ENCODE data around the gene CNTN4.

Gene CNTN4

DNA sequence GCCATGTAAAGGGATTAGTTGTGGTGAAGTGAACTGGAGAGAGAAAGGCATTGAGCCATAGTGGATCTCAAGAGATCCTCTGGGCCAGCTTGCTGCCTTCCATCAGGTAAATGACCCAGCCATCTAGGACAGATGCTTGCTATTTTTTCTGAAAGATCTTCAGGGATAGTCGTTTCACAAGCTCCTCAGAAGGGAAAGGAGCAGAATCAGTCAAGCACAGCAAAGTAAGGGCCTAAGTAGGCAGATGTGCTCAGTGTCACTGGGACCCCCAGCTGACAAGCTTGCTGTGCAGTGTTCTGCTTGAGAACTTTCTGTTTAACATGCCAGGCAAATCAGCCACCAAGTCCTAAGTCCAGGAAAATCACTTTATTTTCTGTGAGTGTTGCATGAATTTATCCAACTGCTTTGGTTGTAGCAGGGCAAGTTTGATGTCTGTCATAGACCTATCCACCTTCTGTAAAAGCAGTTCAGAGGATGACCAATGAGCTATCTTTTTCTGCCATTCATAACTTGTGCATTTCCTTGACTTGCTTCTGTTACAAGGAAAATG, 691.7 kb downstream of the CNTN4 start:
- H3K27me3 ChIP-seq (ENCODE audit: insufficient read depth, poor library complexity, severe bottlenecking) = no peaks in the 10 kb centered on the region
- TF ChIP-seq SPI1 (IDR thresholded peaks at IDR 0.05; ENCODE audit: borderline replicate concordance, low read depth) = no peak
- no peak for TF ChIP-seq GABPA (IDR thresholded peaks at IDR 0.05; ENCODE audit: low read depth)
- TF ChIP-seq, protein P1, sequence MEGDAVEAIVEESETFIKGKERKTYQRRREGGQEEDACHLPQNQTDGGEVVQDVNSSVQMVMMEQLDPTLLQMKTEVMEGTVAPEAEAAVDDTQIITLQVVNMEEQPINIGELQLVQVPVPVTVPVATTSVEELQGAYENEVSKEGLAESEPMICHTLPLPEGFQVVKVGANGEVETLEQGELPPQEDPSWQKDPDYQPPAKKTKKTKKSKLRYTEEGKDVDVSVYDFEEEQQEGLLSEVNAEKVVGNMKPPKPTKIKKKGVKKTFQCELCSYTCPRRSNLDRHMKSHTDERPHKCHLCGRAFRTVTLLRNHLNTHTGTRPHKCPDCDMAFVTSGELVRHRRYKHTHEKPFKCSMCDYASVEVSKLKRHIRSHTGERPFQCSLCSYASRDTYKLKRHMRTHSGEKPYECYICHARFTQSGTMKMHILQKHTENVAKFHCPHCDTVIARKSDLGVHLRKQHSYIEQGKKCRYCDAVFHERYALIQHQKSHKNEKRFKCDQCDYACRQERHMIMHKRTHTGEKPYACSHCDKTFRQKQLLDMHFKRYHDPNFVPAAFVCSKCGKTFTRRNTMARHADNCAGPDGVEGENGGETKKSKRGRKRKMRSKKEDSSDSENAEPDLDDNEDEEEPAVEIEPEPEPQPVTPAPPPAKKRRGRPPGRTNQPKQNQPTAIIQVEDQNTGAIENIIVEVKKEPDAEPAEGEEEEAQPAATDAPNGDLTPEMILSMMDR (IDR thresholded peaks at IDR 0.05; ENCODE audit: insufficient read depth, low read length) = no peak
- TF ChIP-seq, protein P2, sequence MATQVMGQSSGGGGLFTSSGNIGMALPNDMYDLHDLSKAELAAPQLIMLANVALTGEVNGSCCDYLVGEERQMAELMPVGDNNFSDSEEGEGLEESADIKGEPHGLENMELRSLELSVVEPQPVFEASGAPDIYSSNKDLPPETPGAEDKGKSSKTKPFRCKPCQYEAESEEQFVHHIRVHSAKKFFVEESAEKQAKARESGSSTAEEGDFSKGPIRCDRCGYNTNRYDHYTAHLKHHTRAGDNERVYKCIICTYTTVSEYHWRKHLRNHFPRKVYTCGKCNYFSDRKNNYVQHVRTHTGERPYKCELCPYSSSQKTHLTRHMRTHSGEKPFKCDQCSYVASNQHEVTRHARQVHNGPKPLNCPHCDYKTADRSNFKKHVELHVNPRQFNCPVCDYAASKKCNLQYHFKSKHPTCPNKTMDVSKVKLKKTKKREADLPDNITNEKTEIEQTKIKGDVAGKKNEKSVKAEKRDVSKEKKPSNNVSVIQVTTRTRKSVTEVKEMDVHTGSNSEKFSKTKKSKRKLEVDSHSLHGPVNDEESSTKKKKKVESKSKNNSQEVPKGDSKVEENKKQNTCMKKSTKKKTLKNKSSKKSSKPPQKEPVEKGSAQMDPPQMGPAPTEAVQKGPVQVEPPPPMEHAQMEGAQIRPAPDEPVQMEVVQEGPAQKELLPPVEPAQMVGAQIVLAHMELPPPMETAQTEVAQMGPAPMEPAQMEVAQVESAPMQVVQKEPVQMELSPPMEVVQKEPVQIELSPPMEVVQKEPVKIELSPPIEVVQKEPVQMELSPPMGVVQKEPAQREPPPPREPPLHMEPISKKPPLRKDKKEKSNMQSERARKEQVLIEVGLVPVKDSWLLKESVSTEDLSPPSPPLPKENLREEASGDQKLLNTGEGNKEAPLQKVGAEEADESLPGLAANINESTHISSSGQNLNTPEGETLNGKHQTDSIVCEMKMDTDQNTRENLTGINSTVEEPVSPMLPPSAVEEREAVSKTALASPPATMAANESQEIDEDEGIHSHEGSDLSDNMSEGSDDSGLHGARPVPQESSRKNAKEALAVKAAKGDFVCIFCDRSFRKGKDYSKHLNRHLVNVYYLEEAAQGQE (IDR thresholded peaks at IDR 0.05; ENCODE audit: insufficient replicate concordance, low read depth) = no peak
- TF ChIP-seq POLR2AphosphoS5 (IDR thresholded peaks at IDR 0.05; ENCODE audit: low read depth) = no peak
- H3K4me3 ChIP-seq (replicated peaks; ENCODE audit: insufficient read depth, low read length) = no peak overlapping the region
- H3K27ac ChIP-seq (replicated peaks) = no peak overlapping the region
- DNase-seq (ENCODE audit: low read depth in 1 of 2, low spot score in 1 of 2) = no peak

DNA sequence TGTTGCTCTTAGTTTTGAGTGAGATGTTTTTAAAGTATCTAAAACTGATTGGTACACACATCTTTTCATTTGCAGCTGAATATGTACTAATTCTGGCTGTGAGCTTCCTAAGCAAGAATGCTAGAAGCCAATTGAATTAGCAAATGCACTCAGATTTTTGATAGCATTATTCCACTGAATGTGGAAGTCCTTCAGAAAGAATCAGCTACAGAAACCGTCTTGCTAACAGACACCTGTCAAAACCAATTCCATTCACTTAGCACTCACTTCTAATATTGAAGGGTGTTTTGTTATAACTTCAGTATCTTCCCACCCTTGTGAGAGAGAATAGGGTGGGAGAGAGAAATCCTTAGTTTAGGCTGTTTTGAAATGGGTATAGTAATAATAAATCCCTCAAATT, 693.8 kb downstream of the CNTN4 start:
- H3K27ac ChIP-seq (replicated peaks) = no peak overlapping the region
- no peak for DNase-seq (ENCODE audit: low read depth in 1 of 2, low spot score in 1 of 2)

DNA sequence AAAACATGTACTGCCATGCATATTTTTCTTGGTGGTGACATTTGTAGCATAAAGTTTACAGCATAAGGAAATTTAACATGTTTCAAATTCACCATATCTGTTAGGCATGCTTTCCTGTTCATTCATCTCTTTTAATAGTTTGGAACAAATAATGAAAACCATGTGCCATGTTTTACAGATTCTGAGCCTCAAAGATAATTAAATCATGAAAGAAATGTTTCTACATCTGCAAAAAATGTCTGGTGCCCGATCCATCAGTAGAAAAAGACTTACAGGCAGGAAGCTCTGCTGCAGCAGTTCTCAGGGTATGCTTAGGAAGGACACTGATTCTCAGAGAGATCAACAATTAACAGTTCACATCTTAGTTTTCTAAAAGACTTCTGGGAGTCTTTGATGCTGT, 695.3 kb downstream of the CNTN4 start:
- no peak overlapping the region for H3K4me3 ChIP-seq (replicated peaks; ENCODE audit: insufficient read depth, low read length)
- no peak overlapping the region for H3K27ac ChIP-seq (replicated peaks)
- no peak for DNase-seq (ENCODE audit: low read depth in 1 of 2, low spot score in 1 of 2)
- TF ChIP-seq, protein P1 (IDR thresholded peaks at IDR 0.05; ENCODE audit: insufficient read depth, low read length) = no peak
- TF ChIP-seq POLR2AphosphoS5 (IDR thresholded peaks at IDR 0.05; ENCODE audit: low read depth) (no peak), SPI1 (IDR thresholded peaks at IDR 0.05; ENCODE audit: borderline replicate concordance, low read depth) (no peak), GABPA (IDR thresholded peaks at IDR 0.05; ENCODE audit: low read depth) (no peak)
- TF ChIP-seq, protein P2 (IDR thresholded peaks at IDR 0.05; ENCODE audit: insufficient replicate concordance, low read depth) = no peak
- no peaks in the 10 kb centered on the region for H3K27me3 ChIP-seq (ENCODE audit: insufficient read depth, poor library complexity, severe bottlenecking)

More for the DNA sequence above, 693.8 kb downstream of the CNTN4 start:
- no peak for TF ChIP-seq GABPA (IDR thresholded peaks at IDR 0.05; ENCODE audit: low read depth)
- TF ChIP-seq, protein P2 (IDR thresholded peaks at IDR 0.05; ENCODE audit: insufficient replicate concordance, low read depth) = no peak
- TF ChIP-seq, protein P1 (IDR thresholded peaks at IDR 0.05; ENCODE audit: insufficient read depth, low read length) = no peak
- no peak for TF ChIP-seq POLR2AphosphoS5 (IDR thresholded peaks at IDR 0.05; ENCODE audit: low read depth)
- no peak for TF ChIP-seq SPI1 (IDR thresholded peaks at IDR 0.05; ENCODE audit: borderline replicate concordance, low read depth)
- H3K4me3 ChIP-seq (replicated peaks; ENCODE audit: insufficient read depth, low read length) = no peak overlapping the region
- no peaks in the 10 kb centered on the region for H3K27me3 ChIP-seq (ENCODE audit: insufficient read depth, poor library complexity, severe bottlenecking)
